ENCODE data around the gene CCDC154.
"Not testable (repeated sequence)": the region's sequence is repeated elsewhere in the genome, so short reads cannot be mapped to it uniquely, and the experiment has no call there.

The CCDC154 gene

DNA sequence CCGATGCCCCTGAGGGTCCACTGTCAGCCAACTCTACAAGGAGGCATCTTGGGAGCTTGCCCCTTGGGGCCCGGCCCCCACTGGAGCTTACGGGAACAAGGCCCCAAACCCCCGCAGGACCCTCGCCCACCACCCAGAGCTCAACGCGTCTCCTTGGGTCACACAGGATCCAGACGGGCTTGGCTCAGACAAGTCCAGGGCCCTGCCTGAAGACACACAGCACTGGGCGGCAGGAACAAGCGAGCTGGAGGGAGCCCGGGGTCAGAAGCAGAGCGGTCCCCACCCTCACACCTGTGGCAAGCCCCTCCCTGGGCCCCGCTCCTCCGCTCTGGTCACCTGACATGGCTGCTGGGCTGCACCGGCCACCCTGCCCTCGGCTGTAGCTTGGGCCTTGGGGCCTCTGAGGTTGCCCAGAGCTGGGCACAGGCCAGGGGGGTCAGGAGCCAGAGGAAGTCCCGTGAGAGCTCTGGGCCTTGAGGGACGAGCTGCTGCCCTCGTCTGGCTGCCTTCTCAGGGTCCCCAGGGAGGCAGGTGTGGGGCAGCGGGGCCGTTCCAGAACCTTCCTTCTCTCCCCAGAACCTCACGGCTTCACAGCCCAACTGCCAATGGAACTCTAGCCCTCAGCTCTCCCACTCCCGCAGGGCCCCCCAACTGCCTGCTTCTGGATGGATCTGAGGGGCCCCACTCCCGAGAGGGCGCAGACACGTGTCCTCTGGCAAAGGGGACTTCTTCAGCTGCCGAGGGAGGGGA is at the start of gene CCDC154:
Gene CCDC154 (minus strand): TSS at position 577 of the 750 bp plus-strand sequence. CDS start 234 bp downstream, at position 343.
- DNase-seq: no peak

- DNase-seq: no peak
These were observed 49.4 kb upstream of the CCDC154 start for GRCh38 chr16:1493746-1494094.

DNA sequence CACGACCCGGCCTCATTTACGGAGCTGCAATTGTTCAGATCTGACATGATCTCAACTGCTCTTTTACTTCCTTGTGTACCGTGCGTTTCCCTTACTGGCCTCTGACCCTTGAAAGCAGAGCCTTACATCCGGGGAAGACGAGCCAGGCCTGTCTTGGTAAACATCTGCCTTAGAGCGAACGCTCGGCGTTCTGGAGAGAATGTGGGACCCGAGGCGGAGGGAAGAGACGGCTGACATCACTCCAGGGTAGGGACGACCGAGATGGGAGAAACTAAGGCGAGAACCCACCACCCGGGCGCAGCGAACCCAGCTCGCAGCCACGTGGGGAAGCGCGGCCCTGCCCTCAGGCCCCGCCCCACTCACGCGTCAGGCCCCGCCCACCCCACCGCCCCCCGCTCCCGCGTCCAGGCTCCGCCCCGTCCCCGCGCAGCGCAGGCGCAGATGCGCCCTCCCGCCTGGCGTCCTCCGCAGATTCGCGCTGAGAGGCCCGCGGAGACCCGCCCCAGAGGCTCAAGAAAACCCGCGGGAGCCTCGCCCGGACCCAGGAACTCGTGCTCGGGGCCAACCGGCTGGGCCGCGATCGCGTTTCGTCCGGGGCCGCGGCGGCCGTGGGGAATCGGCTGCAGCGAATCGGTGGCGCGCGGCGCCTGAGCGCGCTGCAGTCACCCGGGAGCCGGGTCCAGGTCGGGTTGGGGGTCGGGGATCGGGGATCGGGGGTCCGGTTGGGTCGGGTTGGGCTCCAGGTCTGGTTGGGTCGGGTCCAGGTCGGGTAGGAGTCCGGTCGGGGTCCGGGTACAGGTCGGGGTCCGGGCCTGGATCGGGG is 48.8 kb upstream of the CCDC154 start, which contains the start of gene TELO2:
Gene TELO2 (plus strand): TSS at position 438 of the 823 bp plus-strand sequence. CDS start 922 bp downstream, outside the sequence.
- peak; percentile 79 for DNase-seq

DNA sequence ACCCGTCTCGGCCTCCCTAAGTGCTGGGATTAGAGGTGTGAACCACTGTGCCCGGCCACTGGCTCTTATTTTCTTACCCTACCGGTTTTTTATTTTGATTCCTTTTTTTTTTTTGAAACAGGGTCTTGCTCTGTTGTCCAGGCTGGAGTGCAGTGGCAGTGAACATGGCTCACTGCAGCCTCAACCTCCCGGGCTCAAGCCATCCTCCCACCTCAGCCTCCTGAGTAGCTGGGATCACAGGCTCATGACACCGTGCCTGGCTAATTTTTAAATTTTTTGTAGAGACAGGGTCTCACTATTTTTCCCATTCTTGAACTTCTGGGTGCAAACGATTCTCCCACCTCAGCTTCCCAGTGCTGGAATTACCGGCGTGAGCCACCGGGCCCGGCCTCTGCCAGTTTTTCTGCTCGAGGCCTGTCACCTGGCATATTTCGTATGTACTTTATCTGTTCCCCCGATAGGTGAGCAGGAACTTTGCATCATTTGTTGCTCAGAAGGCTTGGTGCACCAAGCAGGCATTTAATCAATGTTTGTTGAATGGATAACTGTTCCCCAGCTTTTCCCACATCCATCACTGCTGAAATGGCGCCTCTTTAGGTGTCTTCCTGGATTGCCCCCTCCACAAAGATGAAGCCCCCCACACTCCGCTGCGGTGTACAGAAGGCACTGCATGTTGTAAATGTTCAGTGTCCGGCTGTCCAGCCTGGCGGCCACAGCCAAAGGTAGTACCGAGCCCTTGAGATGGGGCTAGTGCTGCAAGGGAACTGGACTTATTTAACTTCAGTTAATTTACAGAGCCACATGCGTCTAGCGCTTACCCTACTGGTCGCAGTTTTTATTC is 47.9 kb upstream of the CCDC154 start:
- no peak for DNase-seq

GRCh38 chr16:1491327-1491726 is 47.0 kb upstream of the CCDC154 start:
- DNase-seq: no peak

GRCh38 chr16:1489077-1489476 is 44.7 kb upstream of the CCDC154 start:
- DNase-seq: no peak

- no peak for DNase-seq
These were observed 44.3 kb upstream of the CCDC154 start, which contains the start of gene PTX4 for GRCh38 chr16:1488619-1489018. PTX4 (minus strand) TSS chr16:1488944; CDS start chr16:1488909, 35 bp downstream.

- DNase-seq: no peak
These were observed 43.8 kb upstream of the CCDC154 start for GRCh38 chr16:1488054-1488601.

DNA sequence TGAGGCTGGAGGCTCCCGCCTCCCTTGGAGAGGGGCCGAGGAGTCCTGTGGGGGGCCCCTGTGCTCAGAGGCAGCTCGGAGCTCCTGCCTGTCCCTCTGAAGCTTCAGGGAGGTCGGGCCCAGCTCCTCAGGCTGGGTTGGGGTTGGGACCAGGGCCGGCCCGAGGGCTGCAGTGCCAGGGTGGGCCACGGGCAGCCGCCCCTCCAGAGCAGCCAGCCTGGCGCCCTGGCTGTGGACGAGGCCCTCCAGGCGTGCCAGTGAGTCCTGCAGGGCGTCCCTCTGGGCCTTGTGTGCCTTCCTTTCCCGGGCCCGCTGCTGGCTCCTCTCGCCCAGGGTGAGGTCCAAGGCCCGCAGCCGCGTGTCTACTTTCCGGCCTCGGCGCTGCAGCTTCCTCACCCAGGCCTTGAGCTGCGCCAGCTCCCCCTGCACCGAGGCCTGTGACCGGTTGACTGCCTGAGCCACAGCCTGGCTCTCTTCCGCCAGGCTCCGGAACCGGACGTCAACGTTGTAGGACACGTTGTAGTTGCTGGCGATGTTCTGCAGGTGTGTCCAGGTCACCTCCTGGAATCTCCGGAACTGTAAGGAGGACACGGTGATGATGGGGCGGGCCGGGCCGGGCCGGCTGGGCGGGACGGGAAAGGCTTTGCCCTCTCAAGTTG is 43.2 kb upstream of the CCDC154 start:
- DNase-seq: no peak

GRCh38 chr16:1486551-1487390 is 42.4 kb upstream of the CCDC154 start:
- no peak for DNase-seq

GRCh38 chr16:1485847-1486496 is 41.6 kb upstream of the CCDC154 start:
- no peak for DNase-seq

GRCh38 chr16:1481906-1482835 is 37.8 kb upstream of the CCDC154 start:
- no peak for DNase-seq

DNA sequence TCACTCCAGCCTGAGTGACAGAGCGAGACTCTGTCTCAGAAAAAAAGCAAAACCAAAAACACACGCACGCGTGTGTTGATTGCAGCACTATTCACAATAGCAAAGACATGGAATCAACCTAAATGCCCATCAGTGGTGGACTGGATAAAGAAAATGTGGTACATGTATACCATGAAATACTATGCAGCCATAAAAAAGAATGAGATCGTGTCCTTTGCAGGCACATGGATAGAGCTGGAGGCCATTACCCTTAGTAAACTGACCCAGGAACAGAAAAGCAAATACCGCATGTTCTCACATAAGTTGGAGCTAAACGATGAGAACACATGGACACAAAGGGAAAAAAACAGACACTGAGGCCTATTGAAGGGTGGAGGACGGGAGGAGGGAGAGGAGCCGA is 34.6 kb upstream of the CCDC154 start:
- not testable (repeated sequence) for DNase-seq

- DNase-seq: no peak
These were observed 32.7 kb upstream of the CCDC154 start for GRCh38 chr16:1477033-1477432.

DNA sequence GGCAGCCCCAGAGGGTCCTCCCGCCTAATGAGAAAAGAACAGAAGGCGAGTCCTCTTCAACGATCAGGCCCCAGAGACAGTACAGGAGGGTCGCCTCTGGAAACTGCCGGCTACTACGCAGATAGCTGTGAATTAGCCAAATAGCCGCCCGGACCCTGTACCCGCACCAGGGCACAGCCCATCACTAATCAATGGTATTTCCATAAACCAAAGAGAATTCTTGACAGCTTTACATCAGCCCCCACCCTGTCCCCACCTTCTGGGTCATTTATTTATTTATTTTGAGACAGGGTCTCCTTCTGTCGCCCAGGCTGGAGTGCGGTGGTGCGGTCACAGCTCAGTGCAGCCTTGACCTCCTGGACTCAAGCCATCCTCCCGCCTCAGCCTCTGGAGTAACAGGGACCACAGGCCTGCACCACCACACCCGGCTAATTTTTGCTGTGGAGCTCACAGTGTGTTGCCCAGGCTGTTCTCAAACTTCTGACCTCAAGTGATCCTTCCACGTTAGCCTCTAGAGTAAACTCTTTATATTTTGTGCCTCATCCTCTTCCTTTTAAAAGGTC is 31.3 kb upstream of the CCDC154 start:
- no peak for DNase-seq

- peak; percentile 80 for DNase-seq
These were observed 30.6 kb upstream of the CCDC154 start, which contains the start of gene CLCN7 for GRCh38 chr16:1474796-1475551. CLCN7 (minus strand) TSS chr16:1475028; CDS start chr16:1474974, 54 bp downstream.

DNA sequence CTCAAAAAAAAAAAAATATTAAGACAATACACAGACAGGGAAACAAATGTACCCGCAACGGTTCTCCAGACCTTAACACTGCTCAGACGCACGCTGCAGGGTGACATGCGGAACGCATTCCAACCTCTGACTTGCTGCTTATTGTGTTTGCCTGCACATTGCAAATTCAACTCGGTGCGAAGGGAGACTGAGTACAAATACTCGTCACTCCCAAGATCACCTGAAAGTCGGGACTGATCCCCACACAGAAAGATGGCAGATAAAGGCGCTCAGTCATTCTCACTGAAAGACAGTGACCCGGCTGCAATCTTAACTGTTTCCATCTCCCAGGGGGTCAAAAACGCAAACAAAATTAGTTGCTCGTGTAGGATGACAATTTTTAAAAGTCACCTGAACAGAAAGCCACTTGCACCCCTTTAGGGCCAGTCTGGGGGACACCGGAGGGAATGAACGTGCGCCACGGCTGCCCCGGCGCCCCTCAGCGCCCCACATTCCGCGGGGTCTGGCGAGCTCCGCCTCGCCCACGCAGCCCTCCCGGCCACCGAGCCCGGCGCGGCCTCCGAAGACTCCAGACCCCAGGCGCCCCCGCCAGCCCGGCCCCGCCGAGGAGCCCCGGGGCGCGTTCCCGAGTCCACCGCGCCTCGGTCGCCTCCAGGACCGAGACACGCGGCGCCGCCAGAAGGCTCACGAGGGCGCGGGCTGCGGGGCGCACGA is 29.9 kb upstream of the CCDC154 start:
- DNase-seq: no peak

- DNase-seq: no peak
These were observed 28.6 kb upstream of the CCDC154 start for GRCh38 chr16:1472974-1473373.

Data from activated effector memory CD4-positive, alpha-beta T cell treated with Interleukin-2 at 50 U/mL for 16 hours (primary cell).